ENCODE data around the gene MAMLD1. TPM values are rescaled to one million over a fixed set of nuclear protein-coding genes. Genes with fewer than 3 reads are reported as not detected.
A peak's percentile ranks its signal among the peaks of the same experiment; 100 is the strongest.

Gene MAMLD1
- total and polyA plus RNA-seq, 4 donors, result 1.9 to 6.7 (median 2.8) TPM

DNA sequence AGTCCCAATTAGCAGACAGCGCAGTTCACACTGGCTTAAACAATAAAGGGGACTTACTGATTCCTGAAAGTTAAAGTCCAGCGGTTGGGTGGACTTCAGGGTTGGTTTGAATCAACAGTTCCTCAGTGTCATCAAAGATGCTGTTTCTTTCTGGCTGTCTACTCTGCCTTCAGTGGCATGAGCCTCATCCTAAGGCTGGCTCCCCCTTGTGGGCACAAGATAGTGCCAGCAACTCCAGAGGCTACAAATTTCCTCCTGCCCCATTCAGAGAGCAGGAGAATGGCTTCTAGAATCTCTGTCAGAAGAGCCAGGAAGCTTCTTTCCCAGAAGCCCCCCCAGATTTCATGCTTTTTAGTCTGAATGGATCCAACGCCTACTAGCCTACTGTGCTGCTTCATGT is 122.9 kb downstream of the MAMLD1 start:
- H3K9ac ChIP-seq (ENCODE audit: insufficient read depth in 1 of 2, low read length in 2 of 2), result no peak overlapping the region
- H3K4me1 ChIP-seq (ENCODE audit: control insufficient read depth in 5 of 5, insufficient read depth in 5 of 5, low read length in 5 of 5), result peaks cover 0 to 1% (median 0%) of the 10 kb centered on the region in 5 donors
- no peak overlapping the region for H3K27ac ChIP-seq (ENCODE audit: low read depth in 1 of 2, low read length in 1 of 2)
- H3K36me3 ChIP-seq (ENCODE audit: control insufficient read depth in 4 of 4, insufficient read depth in 4 of 4, low read length in 4 of 4), result no peaks in the 10 kb centered on the region
- no peak overlapping the region for H3K4me3 ChIP-seq
- peaks cover 0 to 3% (median 3%) of the 10 kb centered on the region in 3 donors for H3K27me3 ChIP-seq (ENCODE audit: control insufficient read depth in 3 of 3, insufficient read depth in 3 of 3, low read length in 2 of 3)
- DNase-seq (peak; percentile 44 to 55 (median 47)), ATAC-seq (ENCODE audit: insufficient read depth, low FRiP score) (peak; percentile 58)
- H3K9me3 ChIP-seq (ENCODE audit: control insufficient read depth in 4 of 4, insufficient read depth in 3 of 4, low read length in 3 of 4), result no peaks in the 10 kb centered on the region
- TF ChIP-seq, protein P1, sequence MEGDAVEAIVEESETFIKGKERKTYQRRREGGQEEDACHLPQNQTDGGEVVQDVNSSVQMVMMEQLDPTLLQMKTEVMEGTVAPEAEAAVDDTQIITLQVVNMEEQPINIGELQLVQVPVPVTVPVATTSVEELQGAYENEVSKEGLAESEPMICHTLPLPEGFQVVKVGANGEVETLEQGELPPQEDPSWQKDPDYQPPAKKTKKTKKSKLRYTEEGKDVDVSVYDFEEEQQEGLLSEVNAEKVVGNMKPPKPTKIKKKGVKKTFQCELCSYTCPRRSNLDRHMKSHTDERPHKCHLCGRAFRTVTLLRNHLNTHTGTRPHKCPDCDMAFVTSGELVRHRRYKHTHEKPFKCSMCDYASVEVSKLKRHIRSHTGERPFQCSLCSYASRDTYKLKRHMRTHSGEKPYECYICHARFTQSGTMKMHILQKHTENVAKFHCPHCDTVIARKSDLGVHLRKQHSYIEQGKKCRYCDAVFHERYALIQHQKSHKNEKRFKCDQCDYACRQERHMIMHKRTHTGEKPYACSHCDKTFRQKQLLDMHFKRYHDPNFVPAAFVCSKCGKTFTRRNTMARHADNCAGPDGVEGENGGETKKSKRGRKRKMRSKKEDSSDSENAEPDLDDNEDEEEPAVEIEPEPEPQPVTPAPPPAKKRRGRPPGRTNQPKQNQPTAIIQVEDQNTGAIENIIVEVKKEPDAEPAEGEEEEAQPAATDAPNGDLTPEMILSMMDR (IDR thresholded peaks at IDR 0.05; ENCODE audit: control extremely low read depth, extremely low read depth), result peak; percentile 51
- 47 to 75% methylated on average over 3 of the region's 3 CpGs for WGBS, 2 donors

DNA sequence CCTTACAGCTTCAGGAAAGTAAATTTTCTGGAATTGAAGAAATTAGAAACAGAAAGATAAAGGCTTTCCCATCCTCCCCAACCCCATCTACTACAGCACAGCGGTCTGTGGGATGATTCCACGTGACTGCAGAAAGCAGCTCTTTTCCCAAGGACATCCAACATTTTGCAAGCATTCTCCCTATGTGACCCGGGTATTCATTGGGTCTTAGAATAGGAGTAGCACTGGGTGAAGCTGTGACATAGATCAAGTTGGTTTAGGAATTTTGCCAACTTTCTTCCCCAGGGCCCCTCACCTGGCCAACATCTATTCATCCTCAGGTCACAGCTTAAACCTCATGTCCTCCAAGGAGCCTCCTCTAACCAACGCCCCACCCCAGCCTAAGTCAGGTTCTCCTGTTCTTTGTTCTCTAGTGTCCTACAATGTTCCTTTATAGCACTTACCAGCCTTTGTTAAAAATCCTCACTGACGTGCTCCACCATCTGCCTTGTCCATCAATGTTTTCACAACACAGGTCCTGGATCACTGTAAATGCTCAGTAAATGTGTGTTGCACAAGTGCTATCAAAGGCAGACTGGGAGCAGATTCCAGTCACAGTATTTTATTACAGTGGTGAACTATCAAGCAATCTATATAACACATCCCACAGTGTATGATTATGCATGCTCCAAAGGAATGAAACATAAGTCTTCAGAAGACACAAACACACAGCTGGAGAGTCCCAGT is 124.4 kb downstream of the MAMLD1 start:
- 70 to 75% methylated on average over 5 of the region's 5 CpGs for WGBS, 2 donors

DNA sequence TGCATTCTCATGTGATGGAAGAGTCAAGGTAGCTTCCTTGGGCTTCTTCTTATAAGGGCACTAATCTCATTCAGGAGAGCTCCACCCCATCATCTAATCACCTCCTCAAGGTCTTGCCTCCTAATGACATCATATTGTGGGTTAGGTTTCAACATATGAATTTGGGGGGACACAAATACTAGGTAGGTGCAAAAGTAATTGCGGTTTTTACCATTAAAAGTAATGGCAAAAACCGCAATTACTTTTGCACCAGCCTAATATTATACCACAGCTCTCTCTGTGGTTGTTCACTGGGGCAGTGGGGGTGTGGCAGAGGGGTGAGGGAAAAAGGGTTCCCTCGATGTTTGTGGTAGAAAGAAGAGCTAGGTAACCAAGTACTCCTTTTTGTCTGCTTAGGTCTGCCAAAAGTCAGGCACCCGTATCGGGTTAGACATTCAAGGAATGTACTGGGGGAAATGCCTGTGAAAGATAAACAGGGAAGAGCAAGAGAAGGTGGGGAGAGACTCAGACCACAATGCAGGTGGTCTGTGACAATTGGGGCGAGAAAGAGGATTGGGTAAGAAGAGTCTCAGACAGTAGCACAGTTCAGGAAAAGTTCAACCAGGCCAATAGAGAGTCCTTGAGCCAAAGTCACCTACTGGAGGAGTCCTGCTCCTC is 126.4 kb downstream of the MAMLD1 start:
- Histone ChIP-seq H3K4me3 (no peak overlapping the region), H3K9ac (ENCODE audit: insufficient read depth in 1 of 2, low read length in 2 of 2) (no peak overlapping the region), H3K9me3 (ENCODE audit: control insufficient read depth in 4 of 4, insufficient read depth in 3 of 4, low read length in 3 of 4) (peaks cover 0 to 1% (median 0%) of the 10 kb centered on the region in 4 donors), H3K4me1 (ENCODE audit: control insufficient read depth in 5 of 5, insufficient read depth in 5 of 5, low read length in 5 of 5) (no peaks in the 10 kb centered on the region), H3K36me3 (ENCODE audit: control insufficient read depth in 4 of 4, insufficient read depth in 4 of 4, low read length in 4 of 4) (no peaks in the 10 kb centered on the region), H3K27ac (ENCODE audit: low read depth in 1 of 2, low read length in 1 of 2) (no peak overlapping the region), H3K27me3 (ENCODE audit: control insufficient read depth in 3 of 3, insufficient read depth in 3 of 3, low read length in 2 of 3) (peaks cover 0 to 3% (median 3%) of the 10 kb centered on the region in 3 donors)
- no peak for DNase-seq
- TF ChIP-seq, protein P1 (IDR thresholded peaks at IDR 0.05; ENCODE audit: control extremely low read depth, extremely low read depth), result no peak
- ATAC-seq (ENCODE audit: insufficient read depth, low FRiP score), result no peak
- 72 to 95% methylated on average over 6 of the region's 6 CpGs for WGBS, 2 donors

More for the DNA sequence above, 124.4 kb downstream of the MAMLD1 start:
- no peak for ATAC-seq (ENCODE audit: insufficient read depth, low FRiP score)
- peaks cover 0 to 1% (median 0%) of the 10 kb centered on the region in 4 donors for H3K9me3 ChIP-seq (ENCODE audit: control insufficient read depth in 4 of 4, insufficient read depth in 3 of 4, low read length in 3 of 4)
- TF ChIP-seq, protein P1 (IDR thresholded peaks at IDR 0.05; ENCODE audit: control extremely low read depth, extremely low read depth), result no peak
- peaks cover 0 to 1% (median 0%) of the 10 kb centered on the region in 5 donors for H3K4me1 ChIP-seq (ENCODE audit: control insufficient read depth in 5 of 5, insufficient read depth in 5 of 5, low read length in 5 of 5)
- H3K9ac ChIP-seq (ENCODE audit: insufficient read depth in 1 of 2, low read length in 2 of 2), result no peak overlapping the region
- DNase-seq, result no peak
- H3K36me3 ChIP-seq (ENCODE audit: control insufficient read depth in 4 of 4, insufficient read depth in 4 of 4, low read length in 4 of 4), result no peaks in the 10 kb centered on the region
- H3K27ac ChIP-seq (ENCODE audit: low read depth in 1 of 2, low read length in 1 of 2), result no peak overlapping the region
- H3K4me3 ChIP-seq, result no peak overlapping the region
- H3K27me3 ChIP-seq (ENCODE audit: control insufficient read depth in 3 of 3, insufficient read depth in 3 of 3, low read length in 2 of 3), result peaks cover 0 to 3% (median 3%) of the 10 kb centered on the region in 3 donors

Data from lung (tissue), 12 donors.